H1 (cell line): Measurements from ENCODE around the gene ZNF521. TPM values are rescaled to one million over a fixed set of nuclear protein-coding genes. Genes with fewer than 3 reads are reported as not detected.

Experiments
- CTCF ChIA-PET: fragments of 300-600 bp; sonication (Branson Sonifier 250); formaldehyde crosslinking; loops from one replicate; lab custom pipeline; 2021; ENCODE audit not compliant: partially characterized antibody; lab: Charles Lee
- POLR2A ChIA-PET: fragments of 300-600 bp; sonication (Branson Sonifier 250); formaldehyde crosslinking; loops from one replicate; lab custom pipeline; 2021; ENCODE audit warnings: inconsistent platforms; ENCODE audit not compliant: partially characterized antibody; lab: Charles Lee
- DNase-seq, 2 experiments: peaks; one replicate each; pipeline versions ENCODE4 v3.0.0 to v3.0.0-alpha.2; 2010 to 2022; ENCODE audit warnings: low spot score in 2 of 2, low read depth in 1 of 2, mixed read lengths in 1 of 2
- FAIRE-seq: peaks from 2 replicates; lab custom pipeline; 2011; peaks lifted over from hg19 to GRCh38; lab: Jason Lieb, UNC
- H2AFZ ChIP-seq: 2 replicates; pipeline ENCODE4 v1.8.1; 2012; ENCODE audit warnings: low read length, inconsistent platforms
- H2AK5ac ChIP-seq: 2 replicates; pipeline ENCODE4 v1.6.1; 2013; ENCODE audit warnings: low read depth, low read length
- H2BK120ac ChIP-seq: replicated peaks from 2 replicates; pipeline ENCODE3; 2013; ENCODE audit warnings: low read depth, low read length, inconsistent platforms
- H2BK12ac ChIP-seq: 2 replicates; pipeline ENCODE4 v1.6.1; 2013; ENCODE audit warnings: low read depth, low read length
- H2BK15ac ChIP-seq: 2 replicates; pipeline ENCODE4 v1.6.1; 2013; ENCODE audit warnings: low read length
- H2BK20ac ChIP-seq: 2 replicates; pipeline ENCODE4 v1.6.1; 2013; ENCODE audit warnings: low read length
- H2BK5ac ChIP-seq: 2 replicates; pipeline ENCODE4 v1.6.1; 2013; ENCODE audit warnings: low read depth, low read length
- H3K14ac ChIP-seq: 2 replicates; pipeline ENCODE4 v1.6.1; 2013; ENCODE audit warnings: inconsistent platforms; ENCODE audit not compliant: insufficient read length
- H3K18ac ChIP-seq: 2 replicates; pipeline ENCODE4 v1.6.1; 2013; ENCODE audit warnings: low read length; ENCODE audit errors: extremely low read depth
- H3K23ac ChIP-seq: 2 replicates; pipeline ENCODE4 v1.6.1; 2013; ENCODE audit warnings: inconsistent platforms; ENCODE audit not compliant: insufficient read length
- H3K23me2 ChIP-seq: 2 replicates; pipeline ENCODE4 v1.6.1; 2013; ENCODE audit warnings: low read depth, low read length
- H3K27ac ChIP-seq: 2 replicates; pipeline ENCODE4 v1.6.1; 2011; ENCODE audit warnings: low read depth, low read length, inconsistent platforms
- H3K27me3 ChIP-seq, 4 experiments: replicated peaks in 1 of 4; 1 replicate in 1 of 4; 2 replicates in 3 of 4; pipeline versions ENCODE4 v1.6.1 to v1.8.1; 2011 to 2013; ENCODE audit warnings: low read length in 3 of 4, mild to moderate bottlenecking in 3 of 4, inconsistent platforms in 2 of 4, mixed read lengths in 2 of 4, moderate library complexity in 1 of 4; ENCODE audit not compliant: control insufficient read depth in 3 of 4, insufficient read depth in 3 of 4; ENCODE audit errors: extremely low read depth in 1 of 4
- H3K36me3 ChIP-seq, 4 experiments: 2 replicates each; pipeline versions ENCODE4 v1.6.1 to v1.8.1; 2011 to 2013; ENCODE audit warnings: mild to moderate bottlenecking in 4 of 4, low read length in 3 of 4, moderate library complexity in 2 of 4, control low read depth in 1 of 4, inconsistent platforms in 1 of 4; ENCODE audit not compliant: insufficient read depth in 4 of 4, control insufficient read depth in 2 of 4
- H3K4ac ChIP-seq: replicated peaks from 2 replicates; pipeline ENCODE3; 2013; ENCODE audit warnings: low read length, low read depth, mixed read lengths, inconsistent platforms; ENCODE audit not compliant: insufficient read length
- H3K4me1 ChIP-seq, 4 experiments: replicated peaks in 1 of 4; 1 replicate in 1 of 4; 2 replicates in 3 of 4; pipeline versions ENCODE4 v1.6.1 to v1.8.1; 2011 to 2013; ENCODE audit warnings: low read length in 3 of 4, inconsistent platforms in 2 of 4, mixed read lengths in 1 of 4; ENCODE audit not compliant: insufficient read depth in 4 of 4, control insufficient read depth in 3 of 4
- H3K4me2 ChIP-seq, 2 experiments: 2 replicates each; pipeline versions ENCODE4 v1.6.1 to v1.8.1; 2011 to 2013; ENCODE audit warnings: low read depth in 2 of 2, low read length in 2 of 2, control low read depth in 1 of 2, inconsistent platforms in 1 of 2, mild to moderate bottlenecking in 1 of 2; ENCODE audit not compliant: insufficient read depth in 1 of 2
- H3K4me3 ChIP-seq, 4 experiments: fragments of 200-600, 300-600 bp in 1 of 4; sonication (generic), shearing (Covaris generic), sonication (Bioruptor Twin) in 1 of 4; 2 replicates each; pipeline versions ENCODE4 v1.5.1 to v1.8.1; 2011 to 2016; ENCODE audit warnings: low read length in 4 of 4, low read depth in 3 of 4, control low read depth in 2 of 4, inconsistent platforms in 2 of 4, mild to moderate bottlenecking in 2 of 4, mixed read lengths in 1 of 4, moderate library complexity in 1 of 4; ENCODE audit not compliant: insufficient read depth in 2 of 4; ENCODE audit errors: extremely low read depth in 1 of 4
- H3K56ac ChIP-seq: replicated peaks from 2 replicates; pipeline ENCODE3; 2013; ENCODE audit warnings: low read depth, mild to moderate bottlenecking, mixed read lengths, low read length, inconsistent platforms; ENCODE audit not compliant: insufficient read length
- H3K79me1 ChIP-seq: 2 replicates; pipeline ENCODE4 v1.6.1; 2013; ENCODE audit warnings: low read depth, low read length, control low read depth
- H3K79me2 ChIP-seq, 2 experiments: 2 replicates each; pipeline versions ENCODE4 v1.6.1 to v1.8.1; 2012 to 2013; ENCODE audit warnings: low read length in 2 of 2, mild to moderate bottlenecking in 2 of 2, inconsistent platforms in 1 of 2; ENCODE audit not compliant: insufficient read depth in 2 of 2, control insufficient read depth in 1 of 2
- H3K9ac ChIP-seq, 4 experiments: replicated peaks in 1 of 4; 1 replicate in 1 of 4; 2 replicates in 3 of 4; pipeline versions ENCODE4 v1.6.1 to v1.8.1; 2011 to 2013; ENCODE audit warnings: low read depth in 3 of 4, low read length in 3 of 4, control low read depth in 2 of 4, mild to moderate bottlenecking in 2 of 4, moderate library complexity in 2 of 4, inconsistent platforms in 1 of 4; ENCODE audit errors: extremely low read depth in 1 of 4
- H3K9me3 ChIP-seq, 2 experiments: 2 replicates each; pipeline versions ENCODE4 v1.6.1 to v1.8.1; 2012 to 2013; ENCODE audit warnings: mild to moderate bottlenecking in 2 of 2, moderate library complexity in 2 of 2, control low read depth in 1 of 2, inconsistent platforms in 1 of 2, low read depth in 1 of 2, low read length in 1 of 2, mixed read lengths in 1 of 2; ENCODE audit not compliant: insufficient read depth in 2 of 2
- H4K20me1 ChIP-seq, 2 experiments: replicated peaks in 1 of 2; 2 replicates each; pipeline versions ENCODE3 to v1.8.1; 2011 to 2013; ENCODE audit warnings: inconsistent platforms in 2 of 2, low read length in 2 of 2, mild to moderate bottlenecking in 1 of 2; ENCODE audit not compliant: insufficient read depth in 2 of 2, control insufficient read depth in 1 of 2
- H4K5ac ChIP-seq: 2 replicates; pipeline ENCODE4 v1.6.1; 2013; ENCODE audit warnings: low read length, low read depth, mixed read lengths, inconsistent platforms; ENCODE audit not compliant: insufficient read length
- H4K8ac ChIP-seq: 2 replicates; pipeline ENCODE4 v1.8.0; 2013; ENCODE audit warnings: mild to moderate bottlenecking, moderate library complexity, low read length, inconsistent platforms; ENCODE audit not compliant: insufficient read depth; ENCODE audit errors: extremely low read depth
- H4K91ac ChIP-seq: replicated peaks from 2 replicates; pipeline ENCODE3; 2013; ENCODE audit warnings: low read length, mixed read lengths, inconsistent platforms; ENCODE audit not compliant: insufficient read length
- ASH2L ChIP-seq: fragments of 200-600, 300-600 bp; sonication (generic); IDR thresholded peaks from one replicate; pipeline ENCODE4 v1.7.1; 2017; ENCODE audit warnings: low read length
- CHD1 ChIP-seq: IDR thresholded peaks from 2 replicates; pipeline ENCODE4 v1.6.1; 2012; ENCODE audit warnings: low read depth, low read length, improper control_type of control experiment
- CREB1 ChIP-seq: IDR thresholded peaks from 2 replicates; pipeline ENCODE4 v1.6.1; 2012; ENCODE audit warnings: inconsistent platforms
- EZH2 ChIP-seq: fragments of 200-600 bp; sonication (generic); IDR thresholded peaks from 2 replicates; pipeline ENCODE4 v1.7.1; 2012; ENCODE audit warnings: low read depth, mild to moderate bottlenecking, moderate library complexity, low read length, inconsistent platforms; ENCODE audit not compliant: severe bottlenecking
- KDM4A ChIP-seq: IDR thresholded peaks from one replicate; pipeline ENCODE4 v1.7.1; 2012; ENCODE audit warnings: low read depth, mild to moderate bottlenecking, moderate library complexity, low read length, inconsistent platforms; ENCODE audit not compliant: severe bottlenecking
- KDM5A ChIP-seq: fragments of 200-600 bp; IDR thresholded peaks from 2 replicates; pipeline ENCODE4 v1.7.1; 2012; ENCODE audit warnings: mild to moderate bottlenecking, low read length, inconsistent platforms, mixed read lengths
- RAD21 ChIP-seq, 2 experiments: IDR thresholded peaks in 1 of 2; conservative IDR thresholded peaks in 1 of 2; 2 replicates each; pipeline ENCODE4 v1.6.1; 2011; ENCODE audit warnings: low read depth in 2 of 2, low read length in 2 of 2, improper control_type of control experiment in 1 of 2, inconsistent platforms in 1 of 2, mild to moderate bottlenecking in 1 of 2, moderate library complexity in 1 of 2
- RNF2 ChIP-seq: fragments of 200-900, 300-1000 bp; sonication (generic); IDR thresholded peaks from 2 replicates; pipeline ENCODE4 v1.7.1; 2016; ENCODE audit warnings: borderline replicate concordance, low read depth, mild to moderate bottlenecking, antibody characterized with exemption, low read length; ENCODE audit not compliant: poor library complexity, severe bottlenecking; ENCODE audit errors: missing control alignments
- TAF1 ChIP-seq: IDR thresholded peaks from 2 replicates; pipeline ENCODE4 v1.6.1; 2011; ENCODE audit warnings: mild to moderate bottlenecking, low read depth, low read length
- WGBS, 2 experiments: shearing (Covaris generic) in 1 of 2; methylation state at CpG; one replicate each; pipeline versions ENCODE4 v1.1.6 to v1.1.7; 2013 to 2015; ENCODE audit warnings: low lambda C conversion rate in 2 of 2, mixed read lengths in 2 of 2, inconsistent platforms in 1 of 2, low coverage in 1 of 2, missing lambda C conversion rate in 1 of 2; ENCODE audit not compliant: insufficient replicate concordance in 2 of 2, insufficient coverage in 1 of 2, insufficient read length in 1 of 2; ENCODE audit errors: extremely low coverage in 1 of 2, missing lambda C conversion rate in 1 of 2; 5-methylcytosine and 5-hydroxymethylcytosine counted together
- polyA plus RNA-seq, 7 experiments: library from polyadenylated mRNA; depleted of rRNA in 3 of 7; stranded (reverse) in 5 of 7; unstranded in 2 of 7; fragments of >200 nt in 5 of 7; fragments of 200-250 nt in 2 of 7; gene quantifications; 1 replicate in 5 of 7; 2 replicates in 1 of 7; 4 replicates in 1 of 7; pipeline versions ENCODE4 v1.2.1 to v1.2.3, GENCODE V29; 2011 to 2013; ENCODE audit warnings: missing spikeins in 2 of 7, mixed read lengths in 2 of 7
- total RNA-seq: library from RNA; stranded (reverse); fragmentation: NEBNext Ultra II Directional; extraction: Animal tissue kit (Norgen Biotek cat#: 25700); gene quantifications from 2 replicates; pipeline ENCODE4 v1.2.1, GENCODE V29; 2021

Gene ZNF521
- total and polyA plus RNA-seq, 2 of the 8 experiments (the other 6 are each of a cell fraction or from before 2014, with no cell fraction given), result 9.5 to 15.8 TPM

GRCh38 chr18:25175558-25176517 lies 176.1 kb downstream of the ZNF521 start:
- no peaks in the 10 kb centered on the region; the same call in 1 of the 2 replicates for H3K79me1 ChIP-seq
- no peak overlapping the region for H3K4me2 ChIP-seq
- POLR2A ChIA-PET, result no interaction called here
- H4K5ac ChIP-seq, result no peak overlapping the region
- H3K36me3 ChIP-seq, result no peaks in the 10 kb centered on the region
- CTCF ChIA-PET, result interaction anchor here (0.6 to 0.9 kb wide), 2 partner anchors 11 to 718 kb away, joined by 3 read pairs; no protein-coding TSS in a partner anchor
- H3K14ac ChIP-seq, result no peak overlapping the region
- H3K9me3 ChIP-seq, result no peaks in the 10 kb centered on the region
- H2BK120ac ChIP-seq, result no peak overlapping the region
- peaks cover 0 to 9% (median 1%) of the 10 kb centered on the region in 4 experiments; a peak in 4 of 7 replicates for H3K4me1 ChIP-seq
- no peaks in the 10 kb centered on the region for H3K27me3 ChIP-seq
- no peak overlapping the region for H2AK5ac ChIP-seq
- DNase-seq (no peak), FAIRE-seq (no peak)
- H3K4me3 ChIP-seq, result no peak overlapping the region
- no peak overlapping the region for H2BK12ac ChIP-seq
- no peak overlapping the region for H2BK20ac ChIP-seq
- no peak overlapping the region for H3K9ac ChIP-seq
- no peak overlapping the region for H4K8ac ChIP-seq
- no peak overlapping the region for H3K18ac ChIP-seq
- WGBS, 2 experiments, result 89% methylated on average over 10 of the region's 10 CpGs; no CpG with 5 or more reads in 1 of the 2 experiments
- H4K91ac ChIP-seq, result no peak overlapping the region
- H2BK5ac ChIP-seq, result no peak overlapping the region
- H3K23me2 ChIP-seq, result no peaks in the 10 kb centered on the region
- no peak overlapping the region for H3K27ac ChIP-seq
- H3K4ac ChIP-seq, result no peak overlapping the region
- H2BK15ac ChIP-seq, result no peak overlapping the region
- H3K79me2 ChIP-seq, result no peaks in the 10 kb centered on the region
- H3K56ac ChIP-seq, result no peak overlapping the region
- no peak overlapping the region for H3K23ac ChIP-seq
- no peak overlapping the region for H2AFZ ChIP-seq
- no peaks in the 10 kb centered on the region for H4K20me1 ChIP-seq
- no peak for TF ChIP-seq EZH2
- TF ChIP-seq KDM4A, result no peak
- no peak for TF ChIP-seq TAF1
- no peak for TF ChIP-seq RNF2
- no peak for TF ChIP-seq RAD21 (IDR thresholded peaks at IDR 0.05 in 1 of 2, conservative IDR thresholded peaks at IDR 0.05 in 1 of 2; ENCODE audit: low read depth in 2 of 2, low read length in 2 of 2)
- TF ChIP-seq CREB1, result no peak
- TF ChIP-seq KDM5A, result no peak
- no peak for TF ChIP-seq CHD1
- TF ChIP-seq ASH2L, result no peak
